HG03354 (cell line): ENCODE data around the gene CNOT9.

Source experiments
- ATAC-seq: cut with Tn5 transposase; IDR thresholded peaks from one replicate; pipeline ENCODE4 v1.9.1; 2021; ENCODE audit warnings: mild to moderate bottlenecking; ENCODE audit not compliant: unreplicated experiment, poor library complexity, severe bottlenecking

The CNOT9 gene

DNA sequence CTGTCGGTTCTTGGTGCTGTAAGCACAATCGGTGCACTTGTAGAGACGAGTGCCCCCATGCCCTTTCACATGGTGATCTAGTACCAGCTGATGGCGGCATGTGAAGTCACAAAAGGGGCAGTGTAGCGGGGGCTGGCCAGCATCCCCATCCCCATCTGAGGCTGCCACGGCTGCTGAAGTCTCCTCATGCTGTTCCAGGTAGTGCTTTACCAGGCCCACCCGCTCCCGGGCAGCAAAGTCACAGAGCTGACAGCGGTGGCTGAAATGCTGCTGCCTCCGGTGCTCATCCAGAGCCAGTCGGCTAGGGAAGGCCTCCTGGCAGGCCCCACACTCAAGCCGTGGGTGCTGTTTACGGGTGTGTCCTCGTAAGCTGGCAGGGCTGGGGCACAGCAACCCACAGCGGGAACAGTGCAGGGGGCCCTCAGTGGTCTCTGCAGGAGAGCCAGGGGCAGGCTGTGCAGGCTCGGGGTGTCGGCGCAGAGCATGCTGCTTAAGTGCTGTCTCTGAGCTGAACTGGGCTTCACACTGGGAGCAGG lies 73.5 kb downstream of the CNOT9 start:
- no peak for ATAC-seq

DNA sequence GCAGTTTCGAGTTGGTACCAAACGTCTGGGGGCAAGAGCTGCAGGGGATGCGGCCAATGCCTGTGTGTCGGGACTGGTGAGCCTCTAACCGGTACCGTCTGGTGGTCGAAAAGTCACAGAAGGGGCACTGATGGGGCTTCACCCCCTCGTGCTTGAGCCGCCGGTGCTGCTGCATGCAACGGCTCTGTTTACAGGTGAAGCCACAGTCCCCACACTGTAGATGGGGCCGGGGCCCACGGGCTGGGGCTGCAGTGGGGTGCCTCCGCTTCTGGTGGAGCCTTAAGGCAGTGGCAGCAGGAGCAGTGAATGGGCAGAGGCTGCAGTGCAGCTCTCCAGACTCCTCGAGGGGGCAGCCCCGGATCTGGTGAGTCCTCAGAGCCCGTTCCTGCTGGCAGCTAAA lies 74.1 kb downstream of the CNOT9 start:
- ATAC-seq = no peak

DNA sequence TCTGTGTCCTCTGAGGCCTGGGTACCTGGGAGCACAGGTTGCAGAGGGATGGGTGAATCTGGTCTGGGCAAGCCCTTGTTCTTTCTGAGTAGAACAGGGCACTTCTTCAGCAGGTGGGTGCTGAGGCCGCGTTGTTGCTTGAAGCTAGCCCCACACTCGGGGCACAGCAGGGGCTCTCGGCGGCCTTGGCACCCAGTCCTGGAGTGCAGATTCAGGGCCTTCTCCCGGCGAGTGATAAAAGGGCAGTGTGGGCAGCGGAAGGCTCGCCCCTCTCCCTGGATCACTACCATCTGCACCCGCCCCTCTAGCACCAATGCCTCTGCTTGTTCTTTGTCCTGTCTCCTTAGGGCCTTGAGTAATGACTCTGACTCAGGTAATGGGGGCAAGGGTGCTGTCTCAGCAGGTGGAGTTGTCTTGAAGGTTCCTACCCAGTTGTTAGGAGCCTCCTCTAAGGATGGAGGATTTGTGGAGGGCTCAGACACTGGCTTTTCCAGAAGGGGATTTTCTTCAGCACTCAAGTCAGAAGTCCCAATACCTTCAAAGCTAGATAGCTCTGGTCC lies 75.2 kb downstream of the CNOT9 start:
- ATAC-seq = no peak

DNA sequence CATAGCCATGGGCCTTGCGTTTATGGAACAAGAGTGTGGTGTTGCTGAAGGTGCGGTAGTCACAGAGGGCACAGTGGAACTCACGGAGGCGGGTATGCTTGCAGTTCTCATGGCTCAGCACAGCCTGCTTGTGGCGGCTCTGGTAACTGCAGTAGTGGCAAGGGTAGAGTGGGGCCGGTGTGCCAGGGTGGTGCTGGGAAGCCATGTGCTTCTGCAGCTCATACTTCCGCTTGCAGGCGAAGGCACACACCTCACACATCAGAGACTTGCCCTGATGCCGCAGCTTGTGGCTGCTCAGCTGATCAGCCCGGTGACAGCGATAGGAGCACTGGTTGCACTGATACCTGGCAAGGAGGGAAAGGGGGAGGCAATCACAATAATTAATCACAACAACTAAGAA lies 76.1 kb downstream of the CNOT9 start:
- ATAC-seq = peak; percentile 9

DNA sequence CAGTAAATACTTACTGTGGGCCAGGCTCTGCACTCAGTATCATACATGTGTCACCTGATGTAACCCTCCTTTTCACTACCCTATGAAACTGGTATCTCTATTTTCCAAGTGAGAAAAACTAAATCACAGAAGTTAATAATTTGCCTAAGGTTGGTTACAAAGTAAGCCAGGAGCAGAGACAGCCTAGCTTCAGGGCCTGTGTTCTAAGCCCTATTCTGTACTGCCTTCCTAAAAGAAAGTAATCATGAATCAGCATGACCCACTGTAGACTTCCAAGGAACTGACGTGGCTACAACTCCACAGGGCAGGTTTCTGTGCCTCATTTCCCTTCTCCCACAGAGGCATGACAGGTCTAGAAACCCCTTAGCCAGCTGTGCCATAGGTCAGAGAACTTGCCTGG lies 76.5 kb downstream of the CNOT9 start:
- peak; percentile 69 for ATAC-seq
